ENCODE data around the gene IL13. TPM values are rescaled to one million over a fixed set of nuclear protein-coding genes. Genes with fewer than 3 reads are reported as not detected.

Gene IL13
- total RNA-seq, 1 experiment from 2014 or later = not detected

DNA sequence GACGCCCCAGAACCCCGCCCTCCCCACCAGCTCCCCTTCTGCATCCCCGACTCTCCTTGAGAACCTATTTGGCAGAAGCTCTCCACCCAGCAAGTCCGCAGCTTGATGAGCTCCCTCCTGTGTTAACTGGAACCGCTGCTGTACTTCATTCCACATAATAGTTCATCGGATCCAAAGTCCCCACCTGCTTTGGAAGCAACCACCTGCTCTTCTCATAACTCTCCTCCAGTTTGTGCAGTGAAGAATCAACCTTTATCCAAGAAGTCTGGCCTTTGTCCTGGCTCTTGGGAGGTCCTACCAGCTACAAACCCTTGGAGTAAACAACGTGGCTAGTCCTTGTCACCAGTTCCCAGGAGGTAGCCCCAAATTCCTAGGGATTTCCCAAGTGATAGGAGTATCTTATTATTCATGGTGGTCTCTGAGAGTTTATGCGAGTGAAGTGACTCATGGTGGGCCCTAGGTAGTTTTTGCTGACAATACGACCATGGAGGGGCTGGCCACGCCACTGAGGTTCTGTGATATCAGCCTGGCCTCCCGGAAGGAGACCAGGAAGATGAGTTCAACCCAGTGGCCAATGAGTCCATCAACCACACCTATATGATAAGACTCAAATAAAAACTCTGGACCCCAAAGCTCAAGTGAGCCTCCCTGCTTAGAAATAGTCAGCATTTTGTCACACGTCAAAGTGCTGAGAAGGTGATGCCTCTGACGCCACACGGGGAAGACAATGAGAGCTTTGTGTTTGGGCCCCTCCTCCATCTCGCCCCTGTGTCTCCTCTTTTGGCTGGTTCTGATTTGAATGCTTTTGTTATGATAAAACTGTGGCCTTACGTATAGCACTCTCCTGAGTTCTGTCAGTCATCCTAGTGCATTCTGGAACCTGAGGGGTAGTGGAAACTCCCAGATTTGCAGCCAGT lies 12.3 kb downstream of the IL13 start:
- DNase-seq (ENCODE audit: low read depth) = no peak

DNA sequence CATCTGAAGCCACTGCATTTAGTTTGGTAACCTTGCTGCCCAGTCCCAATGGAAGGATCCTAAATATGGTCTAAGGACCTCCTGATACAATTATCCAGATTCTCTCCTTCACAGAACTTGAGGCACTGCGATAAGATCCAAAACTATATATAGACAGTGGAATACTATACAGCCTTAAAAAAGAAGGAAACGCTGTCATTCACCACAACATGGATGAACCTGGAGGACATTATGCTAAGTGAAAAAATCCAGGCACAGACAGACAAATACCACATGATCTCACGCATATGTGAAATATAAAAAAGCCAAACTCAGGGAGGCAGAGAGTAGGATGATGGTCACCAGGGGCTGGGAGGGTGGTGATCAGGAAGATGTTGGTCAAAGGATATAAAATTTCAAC lies 13.0 kb downstream of the IL13 start:
- DNase-seq (ENCODE audit: low read depth) = no peak

- DNase-seq (ENCODE audit: low read depth) = no peak
These were observed 15.5 kb downstream of the IL13 start for GRCh38 chr5:132673488-132673887.

DNA sequence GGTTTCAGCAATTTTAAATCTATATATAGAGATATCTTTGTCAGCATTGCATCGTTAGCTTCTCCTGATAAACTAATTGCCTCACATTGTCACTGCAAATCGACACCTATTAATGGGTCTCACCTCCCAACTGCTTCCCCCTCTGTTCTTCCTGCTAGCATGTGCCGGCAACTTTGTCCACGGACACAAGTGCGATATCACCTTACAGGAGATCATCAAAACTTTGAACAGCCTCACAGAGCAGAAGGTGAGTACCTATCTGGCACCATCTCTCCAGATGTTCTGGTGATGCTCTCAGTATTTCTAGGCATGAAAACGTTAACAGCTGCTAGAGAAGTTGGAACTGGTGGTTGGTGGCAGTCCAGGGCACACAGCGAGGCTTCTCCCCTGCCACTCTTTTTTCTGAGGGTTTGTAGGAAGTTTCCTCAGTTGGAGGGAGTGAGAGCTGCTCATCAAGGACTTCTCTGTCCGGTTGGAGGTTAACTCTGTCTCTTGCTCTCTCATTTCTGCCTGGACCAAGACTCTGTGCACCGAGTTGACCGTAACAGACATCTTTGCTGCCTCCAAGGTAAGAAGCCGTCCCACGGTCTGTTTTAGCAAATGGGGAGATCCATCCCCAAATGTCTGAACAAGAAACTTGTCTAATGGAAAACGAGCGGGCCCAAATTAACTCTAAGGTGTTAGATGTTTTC lies 16.1 kb downstream of the IL13 start, which contains the start of gene IL4:
Gene IL4, plus strand, starts transcription at position 51 of the 692 bp plus-strand sequence. Its CDS starts 62 bp downstream, at position 113.
- no peak for DNase-seq (ENCODE audit: low read depth)

GRCh38 chr5:132674671-132675506 lies 16.9 kb downstream of the IL13 start:
- peak; percentile 89 for DNase-seq (ENCODE audit: low read depth)

GRCh38 chr5:132675936-132676689 lies 18.1 kb downstream of the IL13 start:
- no peak for DNase-seq (ENCODE audit: low read depth)

DNA sequence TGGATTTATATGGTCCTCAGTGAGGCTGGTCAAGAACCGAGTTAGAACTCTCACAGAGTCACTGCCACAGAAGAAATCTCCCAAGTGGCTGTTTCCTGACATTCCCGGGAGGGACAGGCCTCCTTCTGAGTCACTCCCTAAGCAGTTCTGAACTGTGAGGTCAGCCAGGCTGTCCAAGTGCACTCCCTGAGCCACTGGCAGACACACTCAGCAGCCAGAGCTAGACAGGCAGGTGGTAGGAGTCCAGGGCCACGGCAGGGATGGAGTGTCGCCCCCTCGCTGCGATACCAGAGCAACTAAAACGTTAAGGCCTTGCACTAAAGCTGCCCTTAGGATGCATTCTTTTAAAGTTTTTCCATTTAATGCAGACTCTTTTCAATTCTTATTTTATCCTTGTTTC lies 19.2 kb downstream of the IL13 start:
- peak; percentile 96 for DNase-seq (ENCODE audit: low read depth)

- no peak for DNase-seq (ENCODE audit: low read depth)
These were observed 19.9 kb downstream of the IL13 start for GRCh38 chr5:132677682-132678400.

- DNase-seq (ENCODE audit: low read depth) = no peak
These were observed 20.8 kb downstream of the IL13 start for GRCh38 chr5:132678735-132679134.

DNA sequence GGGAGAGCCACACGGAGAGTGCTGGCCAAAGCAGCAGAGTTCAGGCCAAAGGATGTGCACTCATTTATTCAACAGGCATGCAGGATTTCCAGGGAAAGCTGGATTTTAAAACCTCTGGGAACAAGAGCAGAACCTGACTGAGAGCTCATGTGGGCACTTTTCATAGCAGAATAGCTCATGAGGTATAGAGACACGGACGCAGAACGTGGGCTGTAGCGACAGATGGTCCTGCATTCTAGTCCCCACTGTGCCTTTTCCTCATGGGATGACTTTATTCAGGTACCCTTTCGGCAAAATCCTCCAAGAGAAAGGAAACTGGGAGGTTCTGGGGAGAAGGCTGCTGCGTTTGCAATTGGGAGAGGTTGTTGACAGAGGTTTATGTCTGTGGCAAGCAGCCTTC lies 21.2 kb downstream of the IL13 start:
- no peak for DNase-seq (ENCODE audit: low read depth)

DNA sequence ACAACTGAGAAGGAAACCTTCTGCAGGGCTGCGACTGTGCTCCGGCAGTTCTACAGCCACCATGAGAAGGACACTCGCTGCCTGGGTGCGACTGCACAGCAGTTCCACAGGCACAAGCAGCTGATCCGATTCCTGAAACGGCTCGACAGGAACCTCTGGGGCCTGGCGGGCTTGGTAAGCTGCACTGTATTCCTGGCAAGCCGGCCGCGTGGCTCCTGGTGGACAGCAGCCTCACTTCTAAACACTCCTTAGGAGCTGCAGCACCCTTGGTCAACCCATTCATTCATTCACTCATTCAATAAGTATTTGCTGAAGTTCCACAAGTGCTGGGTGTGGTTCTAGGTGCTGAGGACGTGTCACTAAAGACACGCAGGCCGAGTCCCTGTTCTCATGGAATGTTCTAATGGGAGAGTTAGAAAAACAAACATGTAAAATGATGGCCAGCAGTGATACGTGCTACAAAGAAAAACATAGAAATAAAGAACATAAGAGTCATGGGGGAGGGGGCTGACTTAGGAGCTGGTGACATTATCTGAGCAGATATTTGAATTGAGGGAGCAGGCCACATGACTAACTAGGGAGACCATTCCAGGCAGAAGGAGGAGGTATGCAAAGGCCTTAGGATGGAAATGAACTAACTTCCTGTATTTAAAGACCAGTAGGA lies 21.9 kb downstream of the IL13 start:
- no peak for DNase-seq (ENCODE audit: low read depth)

DNA sequence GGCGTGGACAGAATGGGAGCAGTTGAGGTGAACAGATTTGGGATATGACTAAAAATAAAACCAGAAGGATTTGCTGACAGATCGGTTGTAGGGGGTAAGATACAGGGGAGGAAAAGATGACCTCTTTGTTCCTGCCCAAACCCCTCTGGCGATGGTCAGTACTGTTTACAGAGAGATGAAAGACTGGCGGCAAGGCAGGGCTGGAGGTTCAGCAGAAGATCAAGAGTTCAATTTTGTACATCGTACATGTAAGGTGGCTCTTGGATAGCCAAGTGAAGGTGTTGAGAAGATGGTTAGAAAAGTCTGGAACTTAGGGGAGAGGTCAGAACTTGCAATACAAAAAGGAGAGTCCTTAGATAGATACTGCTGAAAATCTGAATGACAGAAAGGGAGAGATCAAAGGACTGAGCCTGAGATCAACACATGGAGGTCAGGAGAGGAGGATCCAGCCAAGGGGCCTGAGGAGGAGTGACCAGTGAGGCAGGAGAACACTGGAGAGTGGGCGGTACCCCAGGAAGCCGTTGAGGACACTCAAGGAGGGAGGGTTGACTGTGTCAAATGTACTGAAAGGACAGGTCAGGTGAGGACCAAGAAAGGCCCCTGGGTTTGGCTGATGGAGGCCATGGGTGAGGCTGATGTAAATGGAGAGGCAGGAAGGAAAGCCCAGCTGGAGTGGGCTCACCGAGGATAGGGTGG lies 23.0 kb downstream of the IL13 start:
- DNase-seq (ENCODE audit: low read depth) = no peak

GRCh38 chr5:132681476-132681831 lies 23.5 kb downstream of the IL13 start:
- DNase-seq (ENCODE audit: low read depth) = no peak

DNA sequence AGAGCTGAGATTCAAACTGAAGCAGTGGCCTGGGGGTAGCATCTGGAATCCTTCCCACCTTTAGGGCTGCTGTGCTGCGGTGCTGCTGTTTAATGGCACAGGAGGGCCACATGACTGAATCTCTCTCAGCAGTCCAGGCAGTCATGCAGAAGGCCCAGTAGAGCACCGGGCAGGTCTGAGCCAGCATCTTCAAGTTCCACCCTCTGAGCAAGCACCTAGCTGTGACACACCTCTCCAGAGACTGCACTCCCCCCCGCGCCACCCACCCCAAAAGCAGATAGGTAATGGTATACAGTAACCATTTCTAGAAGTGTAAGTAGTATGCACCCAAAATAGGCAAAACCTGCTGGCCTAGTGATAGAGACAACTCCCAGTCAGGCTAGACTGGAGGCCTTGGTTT lies 24.0 kb downstream of the IL13 start:
- no peak for DNase-seq (ENCODE audit: low read depth)

DNA sequence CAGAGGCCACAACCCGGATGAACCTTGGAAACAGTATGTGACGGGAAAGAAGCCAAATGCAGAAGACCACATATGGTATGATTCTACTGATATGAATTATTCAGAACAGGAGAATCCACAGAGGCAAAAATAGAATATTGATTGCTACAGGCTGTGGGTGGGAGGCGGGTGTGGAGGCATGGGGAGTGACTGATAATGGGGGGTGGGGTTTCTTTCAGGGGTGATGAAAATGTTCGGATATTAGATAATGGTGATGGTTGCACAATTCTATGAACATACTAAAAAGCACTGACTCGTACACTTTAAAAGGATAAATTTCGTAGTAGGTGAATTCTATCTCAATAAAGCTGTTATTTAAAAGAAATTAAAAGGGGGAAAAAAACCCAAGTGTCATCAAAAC lies 26.5 kb downstream of the IL13 start:
- no peak for DNase-seq (ENCODE audit: low read depth)

DNA sequence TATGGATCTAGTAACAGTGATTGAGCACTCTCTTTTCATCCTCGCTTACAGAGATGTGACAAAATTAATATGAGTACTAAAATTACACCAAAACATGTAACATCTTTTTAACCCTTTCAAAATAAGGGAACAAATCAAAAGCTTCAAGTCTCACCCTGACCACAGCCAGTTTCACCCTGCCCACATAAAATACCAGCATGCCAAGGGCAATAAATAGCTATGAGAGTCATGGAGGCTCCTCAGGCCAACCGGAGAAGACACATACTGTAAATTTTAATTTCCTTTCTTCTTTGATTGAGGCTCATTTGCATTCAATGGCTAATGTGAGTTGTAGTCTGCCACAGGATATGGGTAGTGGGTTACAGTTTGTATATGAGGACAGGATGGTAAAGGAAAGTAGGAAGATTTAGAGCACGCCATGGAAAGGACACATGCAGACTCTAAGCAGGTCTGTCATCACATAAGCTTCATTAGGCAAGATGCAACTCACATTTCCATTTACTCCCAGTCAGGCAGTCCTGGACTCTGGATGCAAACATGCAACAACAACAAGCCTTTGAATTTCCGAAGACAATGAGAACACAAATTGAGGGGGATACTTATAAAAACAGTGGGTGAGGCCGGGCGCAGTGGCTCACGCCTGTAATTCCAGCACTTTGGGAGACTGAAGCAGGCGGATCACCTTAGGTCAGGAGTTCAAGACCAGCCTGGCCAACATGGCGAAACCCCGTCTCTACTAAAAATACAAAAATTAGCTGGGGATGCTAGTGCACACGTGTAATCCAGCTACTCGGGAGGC lies 27.1 kb downstream of the IL13 start:
- DNase-seq (ENCODE audit: low read depth) = no peak

- DNase-seq (ENCODE audit: low read depth) = no peak
These were observed 28.2 kb downstream of the IL13 start for GRCh38 chr5:132686193-132686592.

DNA sequence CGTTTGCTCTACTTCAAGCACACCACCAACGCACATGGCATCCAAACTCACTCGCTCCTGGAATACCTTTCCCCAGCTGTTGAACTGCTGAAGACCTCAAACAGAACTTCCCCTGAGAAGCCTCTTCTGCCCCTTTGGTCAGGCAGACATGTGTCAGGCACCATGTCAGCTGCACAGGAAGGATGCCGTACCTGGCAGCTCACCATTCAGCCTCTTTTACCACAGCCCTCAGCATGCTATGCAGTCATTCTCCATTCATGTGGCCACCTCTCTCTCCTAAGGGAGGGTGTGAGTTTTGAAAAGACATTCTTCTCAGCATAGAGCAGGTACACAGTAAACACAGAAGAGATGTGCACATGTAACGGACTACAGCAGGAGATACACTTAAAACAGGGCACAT lies 30.0 kb downstream of the IL13 start:
- no peak for DNase-seq (ENCODE audit: low read depth)
